ENCODE measurements around the gene STK17A. TPM values are rescaled to one million over a fixed set of nuclear protein-coding genes. Genes with fewer than 3 reads are reported as not detected.

STK17A gene
- polyA plus RNA-seq, 1 donor from 2014 or later, result 7.9 TPM

- Histone ChIP-seq H3K4me3 (ENCODE audit: low read length) (no peak overlapping the region), H3F3A (ENCODE audit: insufficient read depth, low read length, poor library complexity, severe bottlenecking) (no peaks in the 10 kb centered on the region), H3K79me2 (replicated peaks; ENCODE audit: insufficient read depth, low read length) (no peaks in the 10 kb centered on the region), H3K9me3 (ENCODE audit: low read length) (no peaks in the 10 kb centered on the region), H4K20me1 (ENCODE audit: insufficient read depth) (no peaks in the 10 kb centered on the region), H3K9ac (ENCODE audit: low read length) (no peak overlapping the region), H3K27ac (ENCODE audit: low read length) (no peak overlapping the region), H3K27me3 (ENCODE audit: insufficient read depth, low read depth, low read length) (no peaks in the 10 kb centered on the region), H2AFZ (ENCODE audit: low read depth, low read length) (no peak overlapping the region), H3K9me2 (ENCODE audit: insufficient read depth, low read length) (no peaks in the 10 kb centered on the region), H3K36me3 (ENCODE audit: insufficient read depth, low read length) (no peaks in the 10 kb centered on the region), H3K4me2 (ENCODE audit: low read length) (no peak overlapping the region)
- TF ChIP-seq REST (IDR thresholded peaks at IDR 0.05; ENCODE audit: borderline replicate concordance) (no peak), RAD21 (conservative IDR thresholded peaks at IDR 0.05) (no peak), EZH2 (IDR thresholded peaks at IDR 0.05; ENCODE audit: borderline replicate concordance, insufficient read depth, low read length, poor library complexity, severe bottlenecking) (no peak), POLR2AphosphoS5 (IDR thresholded peaks at IDR 0.05) (no peak), SMC3 (conservative IDR thresholded peaks at IDR 0.05; ENCODE audit: poor library complexity) (no peak), EP300 (conservative IDR thresholded peaks at IDR 0.05; ENCODE audit: poor library complexity, severe bottlenecking) (no peak), MXI1 (conservative IDR thresholded peaks at IDR 0.05; ENCODE audit: poor library complexity, severe bottlenecking) (no peak), CTCF (IDR thresholded peaks at IDR 0.05; ENCODE audit: poor library complexity, severe bottlenecking) (no peak), TAF1 (IDR thresholded peaks at IDR 0.05; ENCODE audit: low read depth) (no peak)
These were observed 45.5 kb downstream of the STK17A start for GRCh38 chr7:43628431-43628830.

- Histone ChIP-seq H3K9me3 (ENCODE audit: low read length) (no peaks in the 10 kb centered on the region), H3K36me3 (ENCODE audit: insufficient read depth, low read length) (no peaks in the 10 kb centered on the region), H3K4me3 (ENCODE audit: low read length) (no peak overlapping the region), H4K20me1 (ENCODE audit: insufficient read depth) (no peaks in the 10 kb centered on the region), H3K9me2 (ENCODE audit: insufficient read depth, low read length) (no peaks in the 10 kb centered on the region), H3F3A (ENCODE audit: insufficient read depth, low read length, poor library complexity, severe bottlenecking) (no peaks in the 10 kb centered on the region), H3K27me3 (ENCODE audit: insufficient read depth, low read depth, low read length) (no peaks in the 10 kb centered on the region), H3K4me2 (ENCODE audit: low read length) (no peak overlapping the region), H3K79me2 (replicated peaks; ENCODE audit: insufficient read depth, low read length) (no peaks in the 10 kb centered on the region), H2AFZ (ENCODE audit: low read depth, low read length) (no peak overlapping the region), H3K27ac (ENCODE audit: low read length) (no peak overlapping the region), H3K9ac (ENCODE audit: low read length) (no peak overlapping the region)
- TF ChIP-seq TAF1 (IDR thresholded peaks at IDR 0.05; ENCODE audit: low read depth) (no peak), MXI1 (conservative IDR thresholded peaks at IDR 0.05; ENCODE audit: poor library complexity, severe bottlenecking) (no peak), SMC3 (conservative IDR thresholded peaks at IDR 0.05; ENCODE audit: poor library complexity) (no peak), POLR2AphosphoS5 (IDR thresholded peaks at IDR 0.05) (no peak), EZH2 (IDR thresholded peaks at IDR 0.05; ENCODE audit: borderline replicate concordance, insufficient read depth, low read length, poor library complexity, severe bottlenecking) (no peak), CTCF (IDR thresholded peaks at IDR 0.05; ENCODE audit: poor library complexity, severe bottlenecking) (no peak), EP300 (conservative IDR thresholded peaks at IDR 0.05; ENCODE audit: poor library complexity, severe bottlenecking) (no peak), REST (IDR thresholded peaks at IDR 0.05; ENCODE audit: borderline replicate concordance) (no peak), RAD21 (conservative IDR thresholded peaks at IDR 0.05) (no peak)
These were observed 46.9 kb downstream of the STK17A start for GRCh38 chr7:43629857-43630256.
